HepG2 (cell line): Measurements from ENCODE around the gene CD300A. TPM values are rescaled to one million over a fixed set of nuclear protein-coding genes. Genes with fewer than 3 reads are reported as not detected.
A peak's percentile ranks its signal among the peaks of the same experiment; 100 is the strongest.

Experiments used
- ADNP ChIP-seq: sonication (generic); formaldehyde crosslinking; IDR thresholded peaks from 2 replicates; pipeline ENCODE4 v1.4.0; 2020; ENCODE audit warnings: missing genetic modification reagents
- BHLHE40 ChIP-seq: IDR thresholded peaks from 2 replicates; pipeline ENCODE4 v1.6.1; 2011; ENCODE audit warnings: low read length, improper control_type of control experiment
- DMAP1 ChIP-seq: IDR thresholded peaks from 2 replicates; pipeline ENCODE4 v1.6.1; 2016
- DZIP1 ChIP-seq: sonication (generic); formaldehyde crosslinking; IDR thresholded peaks from 2 replicates; pipeline ENCODE4 v1.5.0; 2020; ENCODE audit warnings: mild to moderate bottlenecking, missing genetic modification reagents
- EED ChIP-seq: sonication (generic); formaldehyde crosslinking; IDR thresholded peaks from 2 replicates; pipeline ENCODE4 v1.5.0; 2020; ENCODE audit warnings: mild to moderate bottlenecking, missing genetic modification reagents
- HNRNPH1 ChIP-seq: fragments of 200-400 bp; formaldehyde crosslinking; optimal IDR thresholded peaks from 2 replicates; pipeline ENCODE3; 2017; ENCODE audit warnings: mild to moderate bottlenecking, low read depth, low read length
- KAT7 ChIP-seq: IDR thresholded peaks from 2 replicates; pipeline ENCODE4 v1.6.1; 2018; ENCODE audit warnings: borderline replicate concordance, missing compliant biosample characterization
- KLF12 ChIP-seq: sonication (generic); formaldehyde crosslinking; IDR thresholded peaks from 2 replicates; pipeline ENCODE4 v1.4.0; 2020; ENCODE audit warnings: missing genetic modification reagents, borderline replicate concordance
- NPAS2 ChIP-seq: sonication (generic); formaldehyde crosslinking; IDR thresholded peaks from 2 replicates; pipeline ENCODE4 v1.8.0; 2022; ENCODE audit warnings: mild to moderate bottlenecking, missing genetic modification reagents, borderline replicate concordance
- RAD21 ChIP-seq: fragments of 450-650 bp; formaldehyde crosslinking; IDR thresholded peaks from 2 replicates; pipeline ENCODE4 v1.5.0; 2020; ENCODE audit warnings: mild to moderate bottlenecking
- RELA ChIP-seq: sonication (generic); formaldehyde crosslinking; IDR thresholded peaks from 2 replicates; pipeline ENCODE4 v1.4.0; 2020; ENCODE audit warnings: missing genetic modification reagents
- RORA ChIP-seq: sonication (generic); formaldehyde crosslinking; IDR thresholded peaks from 2 replicates; pipeline ENCODE4 v1.5.0; 2020; ENCODE audit warnings: mild to moderate bottlenecking, missing genetic modification reagents, moderate library complexity
- SIN3B ChIP-seq: fragments of 150-350 bp; IDR thresholded peaks from 2 replicates; pipeline ENCODE4 v1.6.1; 2014; ENCODE audit warnings: low read length
- SP1 ChIP-seq, 2 experiments: fragments of 450-650 bp in 1 of 2; sonication (generic) in 1 of 2; formaldehyde crosslinking in 1 of 2; IDR thresholded peaks; 2 replicates each; pipeline versions ENCODE4 v1.4.0 to v1.6.1; 2016 to 2020; ENCODE audit warnings: missing genetic modification reagents in 1 of 2
- TCF7L2 ChIP-seq: IDR thresholded peaks from 2 replicates; pipeline ENCODE4 v1.6.1; 2011; ENCODE audit warnings: mild to moderate bottlenecking, low read depth, low read length, moderate library complexity
- TGIF2 ChIP-seq: IDR thresholded peaks from 2 replicates; pipeline ENCODE4 v1.6.1; 2016; ENCODE audit warnings: control low read depth, missing compliant biosample characterization
- TP53 ChIP-seq: sonication (generic); formaldehyde crosslinking; conservative IDR thresholded peaks from 2 replicates; pipeline ENCODE4 v1.4.0; 2020; ENCODE audit warnings: missing genetic modification reagents
- ZFP36L1 ChIP-seq: sonication (generic); formaldehyde crosslinking; IDR thresholded peaks from 2 replicates; pipeline ENCODE4 v1.8.0; 2022; ENCODE audit warnings: mild to moderate bottlenecking, missing genetic modification reagents, moderate library complexity
- ZFY ChIP-seq: sonication (generic); formaldehyde crosslinking; IDR thresholded peaks from 2 replicates; pipeline ENCODE4 v1.4.0; 2020; ENCODE audit warnings: missing genetic modification reagents
- ZNF10 ChIP-seq: sonication (generic); formaldehyde crosslinking; IDR thresholded peaks from 2 replicates; pipeline ENCODE4 v1.4.0; 2020; ENCODE audit warnings: mild to moderate bottlenecking, low read depth, missing genetic modification reagents, borderline replicate concordance
- ZNF124 ChIP-seq: sonication (generic); formaldehyde crosslinking; IDR thresholded peaks from 2 replicates; pipeline ENCODE4 v1.4.0; 2020; ENCODE audit warnings: missing genetic modification reagents
- ZNF678 ChIP-seq: sonication (generic); formaldehyde crosslinking; IDR thresholded peaks from 2 replicates; pipeline ENCODE4 v1.4.0; 2020; ENCODE audit warnings: mild to moderate bottlenecking, missing genetic modification reagents
- ZNF737 ChIP-seq: sonication (generic); formaldehyde crosslinking; IDR thresholded peaks from 2 replicates; pipeline ENCODE4 v1.5.0; 2020; ENCODE audit warnings: missing genetic modification reagents, mild to moderate bottlenecking, borderline replicate concordance
- ZNF749 ChIP-seq: sonication (generic); formaldehyde crosslinking; IDR thresholded peaks from 2 replicates; pipeline ENCODE4 v1.8.0; 2022; ENCODE audit warnings: mild to moderate bottlenecking, missing genetic modification reagents, moderate library complexity, borderline replicate concordance
- ZNF75D ChIP-seq: sonication (generic); formaldehyde crosslinking; IDR thresholded peaks from 2 replicates; pipeline ENCODE4 v1.8.1; 2023; ENCODE audit warnings: missing genetic modification reagents, mild to moderate bottlenecking, borderline replicate concordance
- ZSCAN22 ChIP-seq: sonication (generic); formaldehyde crosslinking; IDR thresholded peaks from 2 replicates; pipeline ENCODE4 v1.4.0; 2020; ENCODE audit warnings: mild to moderate bottlenecking, missing genetic modification reagents
- polyA plus RNA-seq, 8 experiments: library from polyadenylated mRNA; depleted of rRNA in 3 of 8; stranded (reverse) in 7 of 8; unstranded in 1 of 8; fragments of >200 nt; fragmentation: Illumina TruSeq in 4 of 8; extraction: Trizol in 4 of 8; gene quantifications; 2 replicates each; pipeline versions ENCODE4 v1.2.1 to v1.2.3, GENCODE V29; 2011 to 2016; ENCODE audit warnings: low read depth in 4 of 8, missing spikeins in 1 of 8, mixed read lengths in 1 of 8; ENCODE audit not compliant: insufficient read depth in 1 of 8
- total RNA-seq, 5 experiments: library from RNA; depleted of rRNA; stranded (reverse); fragments of >200 nt; fragmentation: Illumina TruSeq; extraction: Trizol; gene quantifications; 2 replicates each; pipeline ENCODE4 v1.2.3, GENCODE V29; 2016; ENCODE audit warnings: low read depth in 1 of 5
- TF ChIP-seq, protein P1 (sequence below): sonication (generic); formaldehyde crosslinking; IDR thresholded peaks from 2 replicates; pipeline ENCODE4 v1.9.0; 2021; ENCODE audit warnings: missing genetic modification reagents, borderline replicate concordance

Gene CD300A
- total and polyA plus RNA-seq, 2 of the 13 experiments (the other 11 are each of a cell fraction or from before 2014, with no cell fraction given): not detected

DNA sequence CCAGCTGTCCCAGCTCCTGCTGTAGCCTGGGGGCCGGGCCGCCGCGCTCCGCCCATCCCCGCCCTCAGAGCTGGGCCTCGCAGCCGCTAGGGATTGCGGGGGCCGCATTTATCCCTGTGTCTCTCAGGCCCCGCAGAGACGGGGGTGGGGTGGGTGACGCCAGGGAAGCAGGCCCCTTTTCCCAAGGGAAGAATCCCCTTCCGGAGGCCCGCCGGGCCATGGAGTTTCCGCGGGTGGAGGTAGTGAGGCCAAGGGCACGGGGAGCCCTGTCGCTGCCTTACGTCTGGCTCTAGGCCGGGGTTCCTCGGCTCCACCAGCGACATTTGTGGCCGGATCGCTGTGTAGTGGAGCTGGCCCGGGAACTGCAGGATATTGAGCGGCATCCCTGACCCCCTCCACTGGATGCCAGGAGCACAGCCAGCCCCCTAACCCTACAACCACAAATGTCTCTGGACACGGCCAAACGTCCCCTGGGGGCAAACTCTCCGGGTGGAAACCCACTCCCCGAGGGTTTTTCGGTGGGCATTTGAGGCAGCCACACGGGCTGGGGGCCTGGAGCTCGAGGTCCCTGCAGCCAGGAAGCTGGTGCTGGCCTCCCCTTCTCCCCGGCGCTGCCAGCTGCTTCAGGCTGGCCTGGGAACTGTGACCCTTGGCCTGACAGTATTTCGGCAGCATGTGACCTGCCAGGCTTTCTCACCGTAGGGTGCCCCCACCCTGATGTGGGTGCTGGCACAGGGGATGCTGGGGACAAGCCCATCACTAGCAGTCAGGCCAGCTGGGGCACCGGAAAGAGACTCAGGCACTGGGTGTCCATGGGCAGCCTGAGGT lies 12.0 kb upstream of the CD300A start (continued):
- TF ChIP-seq ZNF737 (CRISPR knock-in tag) (no peak), ZSCAN22 (CRISPR knock-in tag) (peak; percentile 24; the same call in 1 of the 2 replicates), HNRNPH1 (no peak), ZNF75D (CRISPR knock-in tag) (no peak), DMAP1 (peak; percentile 42; the same call in 1 of the 2 replicates), RORA (CRISPR knock-in tag) (no peak), ZNF749 (CRISPR knock-in tag) (no peak), SP1 (IDR thresholded peaks at IDR 0.05) (no peak), SP1 (CRISPR knock-in tag; IDR thresholded peaks at IDR 0.05) (peak; percentile 67), ZNF124 (CRISPR knock-in tag) (0 out of 2 replicates have a peak, but pooled peaks have one; percentile 39), RAD21 (CRISPR knock-in tag) (peak; percentile 47), SIN3B (no peak), RELA (0 out of 2 replicates have a peak, but pooled peaks have one; percentile 48), ZFY (CRISPR knock-in tag) (peak; percentile 80), TGIF2 (0 out of 2 replicates have a peak, but pooled peaks have one; percentile 35), DZIP1 (CRISPR knock-in tag) (no peak), TP53 (CRISPR knock-in tag) (no peak), BHLHE40 (no peak), ADNP (CRISPR knock-in tag) (no peak), TCF7L2 (no peak), ZFP36L1 (0 out of 2 replicates have a peak, but pooled peaks have one; percentile 25), KAT7 (CRISPR knock-in tag) (no peak), ZNF10 (no peak), NPAS2 (CRISPR knock-in tag) (0 out of 2 replicates have a peak, but pooled peaks have one; percentile 26), EED (CRISPR knock-in tag) (no peak), KLF12 (peak; percentile 97), ZNF678 (CRISPR knock-in tag) (no peak)
- TF ChIP-seq, protein P1, sequence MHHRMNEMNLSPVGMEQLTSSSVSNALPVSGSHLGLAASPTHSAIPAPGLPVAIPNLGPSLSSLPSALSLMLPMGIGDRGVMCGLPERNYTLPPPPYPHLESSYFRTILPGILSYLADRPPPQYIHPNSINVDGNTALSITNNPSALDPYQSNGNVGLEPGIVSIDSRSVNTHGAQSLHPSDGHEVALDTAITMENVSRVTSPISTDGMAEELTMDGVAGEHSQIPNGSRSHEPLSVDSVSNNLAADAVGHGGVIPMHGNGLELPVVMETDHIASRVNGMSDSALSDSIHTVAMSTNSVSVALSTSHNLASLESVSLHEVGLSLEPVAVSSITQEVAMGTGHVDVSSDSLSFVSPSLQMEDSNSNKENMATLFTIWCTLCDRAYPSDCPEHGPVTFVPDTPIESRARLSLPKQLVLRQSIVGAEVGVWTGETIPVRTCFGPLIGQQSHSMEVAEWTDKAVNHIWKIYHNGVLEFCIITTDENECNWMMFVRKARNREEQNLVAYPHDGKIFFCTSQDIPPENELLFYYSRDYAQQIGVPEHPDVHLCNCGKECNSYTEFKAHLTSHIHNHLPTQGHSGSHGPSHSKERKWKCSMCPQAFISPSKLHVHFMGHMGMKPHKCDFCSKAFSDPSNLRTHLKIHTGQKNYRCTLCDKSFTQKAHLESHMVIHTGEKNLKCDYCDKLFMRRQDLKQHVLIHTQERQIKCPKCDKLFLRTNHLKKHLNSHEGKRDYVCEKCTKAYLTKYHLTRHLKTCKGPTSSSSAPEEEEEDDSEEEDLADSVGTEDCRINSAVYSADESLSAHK (CRISPR knock-in tag): no peak
